Ectodermal cell (in vitro differentiated cells): ENCODE results near the gene ARL6IP5. TPM values are rescaled to one million over a fixed set of nuclear protein-coding genes. Genes with fewer than 3 reads are reported as not detected.

Experiments
- H3K27ac ChIP-seq: 2 replicates; pipeline ENCODE4 v1.7.0; 2013; ENCODE audit warnings: mild to moderate bottlenecking, low read depth, low read length; ENCODE audit not compliant: insufficient read depth, poor library complexity, severe bottlenecking
- H3K27me3 ChIP-seq: 2 replicates; pipeline ENCODE4 v1.7.0; 2013; ENCODE audit warnings: mild to moderate bottlenecking, low read length; ENCODE audit not compliant: insufficient read depth, control insufficient read depth, poor library complexity, severe bottlenecking
- H3K36me3 ChIP-seq: one replicate; pipeline ENCODE4 v1.7.0; 2013; ENCODE audit warnings: low read length; ENCODE audit not compliant: control insufficient read depth, insufficient read depth
- H3K4me1 ChIP-seq: one replicate; pipeline ENCODE4 v1.7.0; 2013; ENCODE audit warnings: low read length; ENCODE audit not compliant: control insufficient read depth, insufficient read depth
- H3K4me3 ChIP-seq: 2 replicates; pipeline ENCODE4 v1.7.0; 2013; ENCODE audit warnings: low read depth, low read length, control low read depth; ENCODE audit not compliant: insufficient read depth
- H3K9me3 ChIP-seq: 2 replicates; pipeline ENCODE4 v1.7.0; 2013; ENCODE audit warnings: mild to moderate bottlenecking, low read length, moderate library complexity; ENCODE audit not compliant: control insufficient read depth
- WGBS, 2 experiments: methylation state at CpG; one replicate each; pipeline ENCODE4 v1.1.7; 2013; ENCODE audit warnings: missing lambda C conversion rate in 2 of 2; 5-methylcytosine and 5-hydroxymethylcytosine counted together
- polyA plus RNA-seq, 4 experiments: library from polyadenylated mRNA; stranded (reverse); fragments of 50-300 nt; gene quantifications; one replicate each; pipeline ENCODE4 v1.2.3, GENCODE V29; 2013

Gene ARL6IP5
- polyA plus RNA-seq (2013, experiment 1 of 4), result 71.2 TPM
- polyA plus RNA-seq (2013, experiment 2 of 4), result 74.2 TPM
- polyA plus RNA-seq (2013, experiment 3 of 4), result 68.7 TPM
- 75.9 TPM for polyA plus RNA-seq (2013, experiment 4 of 4)

- WGBS, 2 experiments, result 5 to 6% methylated on average over 32 of the region's 32 CpGs
- peaks cover 13% of the 10 kb centered on the region for H3K4me1 ChIP-seq
- no peaks in the 10 kb centered on the region for H3K9me3 ChIP-seq
Observed at GRCh38 chr3:69084326-69085167, at the start of gene ARL6IP5. Gene ARL6IP5, plus strand, starts transcription at chr3:69084937. Its CDS starts 111 bp downstream, at chr3:69085048.

GRCh38 chr3:69044608-69045007 lies 40.1 kb upstream of the ARL6IP5 start:
- Histone ChIP-seq H3K4me3 (no peak overlapping the region), H3K27ac (no peak overlapping the region), H3K9me3 (no peaks in the 10 kb centered on the region), H3K4me1 (no peaks in the 10 kb centered on the region), H3K27me3 (no peaks in the 10 kb centered on the region), H3K36me3 (peaks cover 29% of the 10 kb centered on the region)
- 98% methylated on average over 2 of the region's 2 CpGs for WGBS, 2 experiments

More at GRCh38 chr3:69084326-69085167, at the start of gene ARL6IP5:
- peak within 1 kb of the TSS; percentile 98 for H3K4me3 ChIP-seq
- H3K27ac ChIP-seq, result no peak within 1 kb of the TSS
- no peaks in the 10 kb centered on the region for H3K27me3 ChIP-seq
- no peaks in the 10 kb centered on the region for H3K36me3 ChIP-seq

GRCh38 chr3:69048990-69049389 lies 35.7 kb upstream of the ARL6IP5 start:
- H3K4me1 ChIP-seq, result peaks cover 5% of the 10 kb centered on the region
- H3K27me3 ChIP-seq, result no peaks in the 10 kb centered on the region
- H3K27ac ChIP-seq, result no peak overlapping the region
- no peaks in the 10 kb centered on the region for H3K9me3 ChIP-seq
- 90 to 100% methylated on average over 2 of the region's 2 CpGs for WGBS, 2 experiments
- peaks cover 10% of the 10 kb centered on the region for H3K36me3 ChIP-seq
- no peak overlapping the region for H3K4me3 ChIP-seq

GRCh38 chr3:69051756-69052471 lies 32.8 kb upstream of the ARL6IP5 start, which contains the start of gene TMF1:
Gene TMF1, minus strand, starts transcription at chr3:69052333. Its CDS starts 247 bp downstream, at chr3:69052086.
- H3K27me3 ChIP-seq, result no peaks in the 10 kb centered on the region
- H3K9me3 ChIP-seq, result no peaks in the 10 kb centered on the region
- H3K4me3 ChIP-seq, result peak within 1 kb of the TSS; percentile 98
- H3K4me1 ChIP-seq, result peaks cover 5% of the 10 kb centered on the region
- peaks cover 10% of the 10 kb centered on the region for H3K36me3 ChIP-seq
- peak within 1 kb of the TSS; percentile 90 for H3K27ac ChIP-seq
- WGBS, 2 experiments, result 0% methylated on average over 45 of the region's 45 CpGs

- H3K9me3 ChIP-seq, result no peaks in the 10 kb centered on the region
- H3K27me3 ChIP-seq, result no peaks in the 10 kb centered on the region
- H3K4me1 ChIP-seq, result peaks cover 5% of the 10 kb centered on the region
- H3K27ac ChIP-seq, result peak overlapping the region; percentile 90
- 17 to 22% methylated on average over 9 of the region's 9 CpGs for WGBS, 2 experiments
- H3K36me3 ChIP-seq, result peaks cover 9% of the 10 kb centered on the region
- H3K4me3 ChIP-seq, result peak overlapping the region; percentile 98
Observed at GRCh38 chr3:69052472-69052898, 32.3 kb upstream of the ARL6IP5 start.

GRCh38 chr3:69058180-69058946 lies 26.4 kb upstream of the ARL6IP5 start:
- no peak overlapping the region for H3K27ac ChIP-seq
- H3K36me3 ChIP-seq, result peaks cover 33% of the 10 kb centered on the region
- 89 to 99% methylated on average over 3 of the region's 3 CpGs for WGBS, 2 experiments
- H3K4me3 ChIP-seq, result no peak overlapping the region
- no peaks in the 10 kb centered on the region for H3K4me1 ChIP-seq
- no peaks in the 10 kb centered on the region for H3K9me3 ChIP-seq
- no peaks in the 10 kb centered on the region for H3K27me3 ChIP-seq

GRCh38 chr3:69058947-69059224 lies 25.9 kb upstream of the ARL6IP5 start:
- H3K36me3 ChIP-seq, result peaks cover 33% of the 10 kb centered on the region
- WGBS, 2 experiments, result 93 to 98% methylated on average over 2 of the region's 2 CpGs
- H3K4me1 ChIP-seq, result no peaks in the 10 kb centered on the region
- no peak overlapping the region for H3K27ac ChIP-seq
- H3K4me3 ChIP-seq, result no peak overlapping the region
- H3K27me3 ChIP-seq, result no peaks in the 10 kb centered on the region
- H3K9me3 ChIP-seq, result no peaks in the 10 kb centered on the region

GRCh38 chr3:69059688-69060087 lies 25.0 kb upstream of the ARL6IP5 start:
- Histone ChIP-seq H3K27ac (no peak overlapping the region), H3K36me3 (peaks cover 33% of the 10 kb centered on the region), H3K27me3 (no peaks in the 10 kb centered on the region), H3K4me3 (no peak overlapping the region), H3K4me1 (no peaks in the 10 kb centered on the region), H3K9me3 (no peaks in the 10 kb centered on the region)

GRCh38 chr3:69063636-69064035 lies 21.1 kb upstream of the ARL6IP5 start:
- no peaks in the 10 kb centered on the region for H3K4me1 ChIP-seq
- H3K9me3 ChIP-seq, result no peaks in the 10 kb centered on the region
- H3K27ac ChIP-seq, result no peak overlapping the region
- peaks cover 31% of the 10 kb centered on the region for H3K36me3 ChIP-seq
- WGBS, 2 experiments, result 89 to 100% methylated on average over 2 of the region's 2 CpGs
- no peak overlapping the region for H3K4me3 ChIP-seq
- H3K27me3 ChIP-seq, result no peaks in the 10 kb centered on the region
